Measurements from ENCODE around the gene TLR10.

- peak; percentile 75 for TF ChIP-seq CTCF (IDR thresholded peaks at IDR 0.05; ENCODE audit: borderline replicate concordance, extremely low read depth, low read length, poor library complexity, severe bottlenecking)
- no peak for TF ChIP-seq EZH2 (IDR thresholded peaks at IDR 0.05; ENCODE audit: borderline replicate concordance, low read depth, low read length, severe bottlenecking)
Observed at GRCh38 chr4:38759113-38759789, 23.5 kb downstream of the TLR10 start.
